Measurements from ENCODE around the gene RFXANK.

GRCh38 chr19:19213426-19214158, 21.5 kb downstream of the RFXANK start:
- no peak for TF ChIP-seq POLR2A (IDR thresholded peaks at IDR 0.05)
- TF ChIP-seq POLR2AphosphoS5 (IDR thresholded peaks at IDR 0.05; ENCODE audit: insufficient read depth in 1 of 2, low read depth in 1 of 2), result no peak
- no peak for TF ChIP-seq CTCF (IDR thresholded peaks at IDR 0.05)

All from vagina (tissue), 2 donors.